Endothelial cell of umbilical vein (primary cell): ENCODE measurements around the gene PDGFB. TPM values are rescaled to one million over a fixed set of nuclear protein-coding genes. Genes with fewer than 3 reads are reported as not detected.

Source experiments
- BruUV-seq: library from RNA; stranded (reverse); fragments of 400-500 nt; replicated peaks from 2 replicates; lab custom pipeline; 2021; lab: Mats Ljungman, UMichigan
- CTCF ChIA-PET: fragments of 300-600, 350-600 bp; sonication (Branson Sonifier 250); formaldehyde crosslinking; loops from one replicate; lab custom pipeline; 2021; ENCODE audit warnings: antibody characterized with exemption, inconsistent platforms; lab: Charles Lee
- POLR2A ChIA-PET: fragments of 300-600, 350-600 bp; sonication (Branson Sonifier 250); formaldehyde crosslinking; loops from one replicate; lab custom pipeline; 2021; ENCODE audit warnings: antibody characterized with exemption, inconsistent platforms; lab: Charles Lee
- DNase-seq: peaks from one replicate; pipeline ENCODE4 v3.0.0-alpha.2; 2011; ENCODE audit warnings: low read depth, low spot score
- FAIRE-seq: peaks from 2 replicates; lab custom pipeline; 2011; peaks lifted over from hg19 to GRCh38; lab: Jason Lieb, UNC
- H2AFZ ChIP-seq: 2 replicates; pipeline ENCODE4 v1.6.0; 2012; ENCODE audit warnings: low read depth, low read length, control low read depth, inconsistent platforms
- H3K27ac ChIP-seq: 2 replicates; pipeline ENCODE4 v1.5.1; 2011; ENCODE audit warnings: low read depth, mild to moderate bottlenecking, control low read depth, low read length, moderate library complexity; ENCODE audit not compliant: insufficient read depth
- H3K27me3 ChIP-seq, 2 experiments: 2 replicates each; pipeline versions ENCODE4 v1.6.0 to v1.6.1; 2011; ENCODE audit warnings: low read length in 2 of 2, mixed read lengths in 1 of 2; ENCODE audit not compliant: control insufficient read depth in 2 of 2, insufficient read depth in 2 of 2
- H3K36me3 ChIP-seq, 2 experiments: 2 replicates in 1 of 2; 3 replicates in 1 of 2; pipeline ENCODE4 v1.5.1; 2011; ENCODE audit warnings: low read length in 2 of 2, mild to moderate bottlenecking in 1 of 2, moderate library complexity in 1 of 2; ENCODE audit not compliant: control insufficient read depth in 2 of 2, insufficient read depth in 2 of 2; ENCODE audit errors: extremely low read depth in 1 of 2
- H3K4me1 ChIP-seq: 3 replicates; pipeline ENCODE4 v1.5.1; 2011; ENCODE audit warnings: mild to moderate bottlenecking, low read length; ENCODE audit not compliant: control insufficient read depth, insufficient read depth; ENCODE audit errors: extremely low read depth
- H3K4me2 ChIP-seq: 2 replicates; pipeline ENCODE4 v1.6.1; 2011; ENCODE audit warnings: low read length, control low read depth, mixed read lengths; ENCODE audit not compliant: insufficient read depth
- H3K4me3 ChIP-seq, 3 experiments: fragments of 200-600 bp in 1 of 3; sonication (generic), shearing (Covaris generic) in 1 of 3; replicated peaks in 1 of 3; 2 replicates each; pipeline ENCODE4 v1.5.1; 2011 to 2016; ENCODE audit warnings: control low read depth in 3 of 3, low read length in 3 of 3, mild to moderate bottlenecking in 2 of 3, inconsistent platforms in 1 of 3, low read depth in 1 of 3, moderate library complexity in 1 of 3; ENCODE audit not compliant: insufficient read depth in 1 of 3
- H3K79me2 ChIP-seq: 2 replicates; pipeline ENCODE4 v1.6.0; 2012; ENCODE audit warnings: low read length, inconsistent platforms; ENCODE audit not compliant: control insufficient read depth, insufficient read depth
- H3K9ac ChIP-seq: replicated peaks from 2 replicates; pipeline ENCODE3; 2011; ENCODE audit warnings: low read length, control low read depth; ENCODE audit not compliant: insufficient read depth; ENCODE audit errors: extremely low read depth
- H3K9me1 ChIP-seq: replicated peaks from 3 replicates; pipeline ENCODE4 v1.6.0; 2011; ENCODE audit warnings: mild to moderate bottlenecking, low read length; ENCODE audit not compliant: control insufficient read depth, insufficient read depth; ENCODE audit errors: extremely low read depth
- H3K9me3 ChIP-seq: replicated peaks from 2 replicates; pipeline ENCODE4 v1.5.1; 2012; ENCODE audit warnings: low read length, inconsistent platforms; ENCODE audit not compliant: control insufficient read depth, insufficient read depth
- H4K20me1 ChIP-seq: replicated peaks from 2 replicates; pipeline ENCODE3; 2011; ENCODE audit warnings: mild to moderate bottlenecking, low read length; ENCODE audit not compliant: control insufficient read depth, insufficient read depth; ENCODE audit errors: extremely low read depth
- EZH2 ChIP-seq: IDR thresholded peaks from 2 replicates; pipeline ENCODE4 v1.6.1; 2012; ENCODE audit warnings: borderline replicate concordance, low read depth, mild to moderate bottlenecking, moderate library complexity, low read length, inconsistent platforms; ENCODE audit not compliant: severe bottlenecking
- FOS ChIP-seq: IDR thresholded peaks from 2 replicates; pipeline ENCODE4 v1.6.1; 2011; ENCODE audit warnings: mild to moderate bottlenecking, low read length, moderate library complexity, borderline replicate concordance; ENCODE audit not compliant: insufficient read depth
- GATA2 ChIP-seq: IDR thresholded peaks from 2 replicates; pipeline ENCODE4 v1.7.0; 2011; ENCODE audit warnings: low read depth, mild to moderate bottlenecking, moderate library complexity, mixed read lengths, low read length; ENCODE audit not compliant: insufficient read length, insufficient read depth
- JUN ChIP-seq: IDR thresholded peaks from 2 replicates; pipeline ENCODE4 v1.6.1; 2011; ENCODE audit warnings: borderline replicate concordance, low read depth; ENCODE audit not compliant: insufficient read length, insufficient read depth
- MYC ChIP-seq: IDR thresholded peaks from one replicate; pipeline ENCODE4 v1.6.1; 2011; ENCODE audit warnings: mild to moderate bottlenecking, low read depth, low read length
- POLR2A ChIP-seq: IDR thresholded peaks from 2 replicates; pipeline ENCODE4 v1.6.1; 2012; ENCODE audit warnings: low read depth, mild to moderate bottlenecking, control low read depth, low read length
- POLR2AphosphoS5 ChIP-seq: IDR thresholded peaks from 2 replicates; pipeline ENCODE4 v1.6.1; 2012; ENCODE audit warnings: low read depth, mild to moderate bottlenecking, control low read depth, low read length, moderate library complexity; ENCODE audit not compliant: insufficient read depth
- dilution Hi-C: fragments of 300-500 bp; cut with MboI; formaldehyde crosslinking; loops from one replicate; pipeline ENCODE4 v1.15.0; 2019; ENCODE audit warnings: low sequenced_read_pairs; ENCODE audit not compliant: extremely low pct_ligation_motif_present
- intact Hi-C: fragments of 100-400 bp; cut with micrococcal nuclease; formaldehyde crosslinking; loops from one replicate; pipeline ENCODE4 v1.10.0; 2022
- polyA plus RNA-seq, 4 experiments: library from polyadenylated mRNA; depleted of rRNA in 3 of 4; stranded (reverse) in 3 of 4; unstranded in 1 of 4; fragments of >200 nt; gene quantifications; 2 replicates each; pipeline versions ENCODE4 v1.2.1 to v1.2.3, GENCODE V29; 2011 to 2012; ENCODE audit warnings: missing spikeins in 1 of 4
- total RNA-seq: library from RNA; stranded (reverse); gene quantifications from 2 replicates; pipeline ENCODE4 v1.2.3, GENCODE V29; 2021
- TF ChIP-seq, protein P1 (sequence below): IDR thresholded peaks from 2 replicates; pipeline ENCODE4 v1.6.1; 2011; ENCODE audit not compliant: insufficient read depth, insufficient read length
- TF ChIP-seq, protein P2 (sequence below), 2 donors: IDR thresholded peaks; 1 replicate in 1 of 2; 2 replicates in 1 of 2; pipeline ENCODE4 v1.5.1; 2011; ENCODE audit warnings: low read length in 2 of 2, mild to moderate bottlenecking in 2 of 2, moderate library complexity in 2 of 2, control low read depth in 1 of 2, inconsistent platforms in 1 of 2, low read depth in 1 of 2; ENCODE audit not compliant: insufficient read depth in 1 of 2; ENCODE audit errors: extremely low read depth in 1 of 2

Gene PDGFB
- total and polyA plus RNA-seq, 2 donors (not counting 3 experiments of a cell fraction or from before 2014, with no cell fraction given): 135 to 240 TPM

DNA sequence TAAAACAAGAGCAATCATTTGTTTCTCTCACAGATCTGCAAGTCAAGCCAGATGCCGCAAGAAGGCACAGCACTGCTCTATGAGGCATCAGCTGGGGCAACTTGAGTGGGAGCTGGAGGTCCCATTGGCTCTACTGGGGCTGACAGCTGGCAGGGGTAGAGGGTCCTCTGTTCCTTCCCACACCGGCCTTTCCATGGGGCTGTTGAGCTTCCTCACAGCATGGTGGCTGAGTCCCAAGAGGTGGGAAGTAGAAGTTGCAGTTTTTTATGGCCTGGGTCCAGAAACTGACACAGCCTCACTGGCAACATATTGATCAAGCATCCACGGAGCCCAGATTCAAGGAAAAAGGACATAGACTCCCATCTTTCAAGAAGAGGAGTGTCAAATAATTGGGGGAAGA, 40.2 kb upstream of the PDGFB start:
- peaks cover 34% of the 10 kb centered on the region for H3K4me1 ChIP-seq
- intact Hi-C loops: no loop called here
- no peaks in the 10 kb centered on the region for H3K36me3 ChIP-seq
- no peaks in the 10 kb centered on the region for H4K20me1 ChIP-seq
- H3K4me3 ChIP-seq: no peak overlapping the region
- no peak overlapping the region for H3K4me2 ChIP-seq
- no peak for TF ChIP-seq FOS
- TF ChIP-seq GATA2: no peak
- no peak for TF ChIP-seq EZH2
- TF ChIP-seq JUN: no peak
- TF ChIP-seq POLR2A: no peak
- TF ChIP-seq, protein P1, sequence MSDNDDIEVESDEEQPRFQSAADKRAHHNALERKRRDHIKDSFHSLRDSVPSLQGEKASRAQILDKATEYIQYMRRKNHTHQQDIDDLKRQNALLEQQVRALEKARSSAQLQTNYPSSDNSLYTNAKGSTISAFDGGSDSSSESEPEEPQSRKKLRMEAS: no peak
- TF ChIP-seq, protein P2, sequence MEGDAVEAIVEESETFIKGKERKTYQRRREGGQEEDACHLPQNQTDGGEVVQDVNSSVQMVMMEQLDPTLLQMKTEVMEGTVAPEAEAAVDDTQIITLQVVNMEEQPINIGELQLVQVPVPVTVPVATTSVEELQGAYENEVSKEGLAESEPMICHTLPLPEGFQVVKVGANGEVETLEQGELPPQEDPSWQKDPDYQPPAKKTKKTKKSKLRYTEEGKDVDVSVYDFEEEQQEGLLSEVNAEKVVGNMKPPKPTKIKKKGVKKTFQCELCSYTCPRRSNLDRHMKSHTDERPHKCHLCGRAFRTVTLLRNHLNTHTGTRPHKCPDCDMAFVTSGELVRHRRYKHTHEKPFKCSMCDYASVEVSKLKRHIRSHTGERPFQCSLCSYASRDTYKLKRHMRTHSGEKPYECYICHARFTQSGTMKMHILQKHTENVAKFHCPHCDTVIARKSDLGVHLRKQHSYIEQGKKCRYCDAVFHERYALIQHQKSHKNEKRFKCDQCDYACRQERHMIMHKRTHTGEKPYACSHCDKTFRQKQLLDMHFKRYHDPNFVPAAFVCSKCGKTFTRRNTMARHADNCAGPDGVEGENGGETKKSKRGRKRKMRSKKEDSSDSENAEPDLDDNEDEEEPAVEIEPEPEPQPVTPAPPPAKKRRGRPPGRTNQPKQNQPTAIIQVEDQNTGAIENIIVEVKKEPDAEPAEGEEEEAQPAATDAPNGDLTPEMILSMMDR (IDR thresholded peaks at IDR 0.05; ENCODE audit: extremely low read depth in 1 of 2, insufficient read depth in 1 of 2, low read depth in 1 of 2, low read length in 2 of 2): no peak
- no peak for TF ChIP-seq POLR2AphosphoS5
- no peak for TF ChIP-seq MYC
- no peaks in the 10 kb centered on the region for H3K27me3 ChIP-seq
- H3K27ac ChIP-seq: no peak overlapping the region
- FAIRE-seq (no peak), DNase-seq (no peak)
- no TSS peak for BruUV-seq
- H3K9me1 ChIP-seq: no peaks in the 10 kb centered on the region
- ChIA-PET CTCF (interaction anchor here (1.2 kb wide), 1 partner anchor 22 kb away, joined by 7 read pairs; no protein-coding TSS in a partner anchor), POLR2A (no interaction called here)
- H3K79me2 ChIP-seq: no peaks in the 10 kb centered on the region
- H2AFZ ChIP-seq: no peak overlapping the region
- dilution Hi-C loops: no loop called here
- no peak overlapping the region for H3K9ac ChIP-seq
- H3K9me3 ChIP-seq: no peaks in the 10 kb centered on the region
